Tibial nerve (tissue), 4 donors: ENCODE results near the gene FBXW11. TPM values are rescaled to one million over a fixed set of nuclear protein-coding genes. Genes with fewer than 3 reads are reported as not detected.
A peak's percentile ranks its signal among the peaks of the same experiment; 100 is the strongest.

Source experiments
- DNase-seq, 2 donors: peaks; one replicate each; pipeline ENCODE4 v3.0.0-alpha.2; 2019; ENCODE audit warnings: low spot score in 2 of 2
- H3K27ac ChIP-seq, 4 donors: fragments of 200-600 bp; sonication (generic) in 3 of 4; one replicate each; pipeline ENCODE4 v1.5.1; 2017 to 2019; ENCODE audit warnings: mild to moderate bottlenecking in 1 of 4
- H3K27me3 ChIP-seq, 2 donors: fragments of 200-600 bp; sonication (generic) in 1 of 2; one replicate each; pipeline versions ENCODE4 v1.5.1 to v1.6.0; 2017 to 2019
- H3K36me3 ChIP-seq, 3 donors: fragments of 200-600 bp; sonication (generic); one replicate each; pipeline ENCODE4 v1.5.1; 2018 to 2019
- H3K4me1 ChIP-seq, 4 donors: fragments of 200-600 bp; sonication (generic) in 3 of 4; one replicate each; pipeline ENCODE4 v1.5.1; 2017 to 2019
- H3K4me3 ChIP-seq, 4 donors: fragments of 200-600 bp; sonication (generic) in 3 of 4; one replicate each; pipeline ENCODE4 v1.5.1; 2017 to 2019; ENCODE audit warnings: mild to moderate bottlenecking in 1 of 4, moderate library complexity in 1 of 4
- H3K9me3 ChIP-seq, 4 donors: fragments of 200-600 bp; sonication (generic) in 3 of 4; one replicate each; pipeline ENCODE4 v1.5.1; 2017 to 2019
- EP300 ChIP-seq, 2 donors: sonication (generic); formaldehyde crosslinking; IDR thresholded peaks; one replicate each; pipeline ENCODE4 v1.6.1; 2017; ENCODE audit warnings: antibody characterized with exemption in 2 of 2, mild to moderate bottlenecking in 1 of 2
- POLR2A ChIP-seq, 2 donors: fragments of 450-650 bp; IDR thresholded peaks; one replicate each; pipeline ENCODE4 v1.6.1; 2017; ENCODE audit warnings: antibody characterized with exemption in 2 of 2, mild to moderate bottlenecking in 2 of 2, moderate library complexity in 2 of 2
- WGBS, 2 donors: methylation state at CpG; one replicate each; pipeline ENCODE4 v1.1.5; 2018; 5-methylcytosine and 5-hydroxymethylcytosine counted together
- total RNA-seq, 4 donors: library from RNA; depleted of rRNA; stranded (reverse); fragments of >200 nt; gene quantifications; one replicate each; pipeline ENCODE4 v1.1.0, GENCODE V29; 2016
- TF ChIP-seq, protein P1 (sequence below), 5 experiments: fragments of 200-600 bp in 3 of 5; fragments of 450-650 bp in 2 of 5; sonication (generic) in 3 of 5; IDR thresholded peaks; one replicate each; pipeline ENCODE4 v1.5.1; 2016 to 2019; ENCODE audit warnings: antibody characterized with exemption in 5 of 5, mild to moderate bottlenecking in 3 of 5, moderate library complexity in 2 of 5

The FBXW11 gene
- total RNA-seq, 4 donors from 2014 or later, result 49.2 to 96.4 (median 73.4) TPM

DNA sequence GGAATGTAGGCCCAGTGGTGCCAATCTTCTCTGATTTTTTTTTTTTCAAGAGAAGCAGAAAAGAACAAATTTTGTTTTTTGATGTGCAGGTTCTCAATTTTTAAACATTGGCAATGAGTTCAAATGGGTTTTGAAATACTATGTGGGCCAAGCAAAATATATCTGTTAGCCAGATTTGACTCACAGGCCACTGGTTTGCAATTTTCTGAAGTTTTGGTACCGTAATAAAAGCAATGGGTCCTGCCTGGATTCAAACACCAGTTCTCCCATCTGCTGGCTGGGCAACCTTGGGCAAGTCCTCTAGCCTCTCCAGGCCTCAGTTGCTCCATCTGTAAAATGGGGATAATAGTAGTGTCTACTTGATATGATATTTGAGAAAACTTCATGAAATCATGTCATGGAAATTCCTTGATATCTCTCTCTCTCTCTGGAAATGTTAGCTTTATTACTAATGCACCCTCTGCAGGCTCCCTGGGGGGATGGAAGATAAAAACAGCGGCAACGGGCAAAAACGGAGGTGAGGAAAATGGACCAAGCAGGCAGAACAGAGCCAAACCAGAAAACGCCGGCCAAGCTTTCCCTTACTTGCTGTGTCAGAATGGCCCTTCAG is 157.4 kb downstream of the FBXW11 start:
- TF ChIP-seq, protein P1, sequence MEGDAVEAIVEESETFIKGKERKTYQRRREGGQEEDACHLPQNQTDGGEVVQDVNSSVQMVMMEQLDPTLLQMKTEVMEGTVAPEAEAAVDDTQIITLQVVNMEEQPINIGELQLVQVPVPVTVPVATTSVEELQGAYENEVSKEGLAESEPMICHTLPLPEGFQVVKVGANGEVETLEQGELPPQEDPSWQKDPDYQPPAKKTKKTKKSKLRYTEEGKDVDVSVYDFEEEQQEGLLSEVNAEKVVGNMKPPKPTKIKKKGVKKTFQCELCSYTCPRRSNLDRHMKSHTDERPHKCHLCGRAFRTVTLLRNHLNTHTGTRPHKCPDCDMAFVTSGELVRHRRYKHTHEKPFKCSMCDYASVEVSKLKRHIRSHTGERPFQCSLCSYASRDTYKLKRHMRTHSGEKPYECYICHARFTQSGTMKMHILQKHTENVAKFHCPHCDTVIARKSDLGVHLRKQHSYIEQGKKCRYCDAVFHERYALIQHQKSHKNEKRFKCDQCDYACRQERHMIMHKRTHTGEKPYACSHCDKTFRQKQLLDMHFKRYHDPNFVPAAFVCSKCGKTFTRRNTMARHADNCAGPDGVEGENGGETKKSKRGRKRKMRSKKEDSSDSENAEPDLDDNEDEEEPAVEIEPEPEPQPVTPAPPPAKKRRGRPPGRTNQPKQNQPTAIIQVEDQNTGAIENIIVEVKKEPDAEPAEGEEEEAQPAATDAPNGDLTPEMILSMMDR (IDR thresholded peaks at IDR 0.05), result no peak
- peak in 1 of 2 donors; percentile 42 for TF ChIP-seq EP300 (IDR thresholded peaks at IDR 0.05)
- Histone ChIP-seq H3K27me3 (no peaks in the 10 kb centered on the region), H3K9me3 (no peaks in the 10 kb centered on the region), H3K4me3 (no peak overlapping the region), H3K4me1 (peaks cover 0 to 9% (median 0%) of the 10 kb centered on the region in 4 donors), H3K27ac (peak overlapping the region in 1 of 4 donors; percentile 26), H3K36me3 (peaks cover 0 to 12% (median 0%) of the 10 kb centered on the region in 3 donors)
- DNase-seq, result no peak
- WGBS, 2 donors, result 70 to 73% methylated on average over 6 of the region's 6 CpGs

GRCh38 chr5:171848486-171848885 is 158.0 kb downstream of the FBXW11 start:
- H3K4me1 ChIP-seq, result peaks cover 0 to 9% (median 0%) of the 10 kb centered on the region in 4 donors
- no peak for DNase-seq
- H3K4me3 ChIP-seq, result no peak overlapping the region
- no peak for TF ChIP-seq POLR2A (IDR thresholded peaks at IDR 0.05)
- no peak for TF ChIP-seq EP300 (IDR thresholded peaks at IDR 0.05)
- TF ChIP-seq, protein P1 (IDR thresholded peaks at IDR 0.05), result no peak
- peaks cover 0 to 12% (median 0%) of the 10 kb centered on the region in 3 donors for H3K36me3 ChIP-seq
- 76 to 79% methylated on average over 5 of the region's 5 CpGs for WGBS, 2 donors
- no peaks in the 10 kb centered on the region for H3K9me3 ChIP-seq
- peak overlapping the region in 1 of 4 donors; percentile 38 for H3K27ac ChIP-seq
- H3K27me3 ChIP-seq, result no peaks in the 10 kb centered on the region

DNA sequence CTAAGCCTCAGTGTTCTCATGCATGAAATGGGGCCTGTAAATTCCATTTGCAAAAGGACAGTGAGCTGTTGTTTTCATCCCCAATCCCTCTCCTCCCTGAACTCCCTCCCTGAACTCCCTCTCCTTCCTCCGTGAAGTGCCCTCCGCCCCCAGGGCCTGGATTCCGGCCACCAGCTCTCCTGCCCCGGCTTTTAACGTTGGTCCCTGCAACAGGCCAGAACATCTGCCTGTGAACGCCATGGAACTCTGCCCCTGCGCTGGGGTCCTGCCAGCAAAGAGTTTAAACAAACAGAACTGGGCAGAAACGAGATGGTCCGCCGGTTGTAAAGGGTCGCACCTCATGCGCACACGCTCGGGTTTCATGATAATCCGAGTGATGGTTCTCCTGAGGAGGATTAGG is 158.4 kb downstream of the FBXW11 start:
- peaks cover 0 to 9% (median 0%) of the 10 kb centered on the region in 4 donors for H3K4me1 ChIP-seq
- peak overlapping the region in 1 of 4 donors; percentile 38 for H3K27ac ChIP-seq
- DNase-seq, result no peak
- no peaks in the 10 kb centered on the region for H3K9me3 ChIP-seq
- TF ChIP-seq POLR2A (IDR thresholded peaks at IDR 0.05) (no peak), EP300 (IDR thresholded peaks at IDR 0.05) (no peak)
- TF ChIP-seq, protein P1 (IDR thresholded peaks at IDR 0.05), result no peak
- WGBS, 2 donors, result 49 to 74% methylated on average over 15 of the region's 15 CpGs
- peaks cover 0 to 13% (median 0%) of the 10 kb centered on the region in 3 donors for H3K36me3 ChIP-seq
- H3K4me3 ChIP-seq, result no peak overlapping the region
- H3K27me3 ChIP-seq, result no peaks in the 10 kb centered on the region

GRCh38 chr5:171847026-171847425 is 159.4 kb downstream of the FBXW11 start:
- H3K27me3 ChIP-seq, result no peaks in the 10 kb centered on the region
- H3K4me3 ChIP-seq, result no peak overlapping the region
- 92 to 96% methylated on average over 3 of the region's 3 CpGs for WGBS, 2 donors
- DNase-seq, result no peak
- peaks cover 0 to 9% (median 0%) of the 10 kb centered on the region in 4 donors for H3K4me1 ChIP-seq
- H3K36me3 ChIP-seq, result peaks cover 0 to 11% (median 0%) of the 10 kb centered on the region in 3 donors
- TF ChIP-seq POLR2A (IDR thresholded peaks at IDR 0.05) (no peak), EP300 (IDR thresholded peaks at IDR 0.05) (no peak)
- TF ChIP-seq, protein P1 (IDR thresholded peaks at IDR 0.05), result no peak
- H3K9me3 ChIP-seq, result no peaks in the 10 kb centered on the region
- no peak overlapping the region for H3K27ac ChIP-seq

- DNase-seq, result no peak
- no peak overlapping the region for H3K4me3 ChIP-seq
- H3K36me3 ChIP-seq, result peaks cover 0 to 11% (median 0%) of the 10 kb centered on the region in 3 donors
- 92 to 94% methylated on average over 10 of the region's 10 CpGs for WGBS, 2 donors
- H3K9me3 ChIP-seq, result no peaks in the 10 kb centered on the region
- no peak overlapping the region for H3K27ac ChIP-seq
- no peaks in the 10 kb centered on the region for H3K27me3 ChIP-seq
- H3K4me1 ChIP-seq, result peaks cover 0 to 9% (median 0%) of the 10 kb centered on the region in 4 donors
- no peak for TF ChIP-seq EP300 (IDR thresholded peaks at IDR 0.05)
Observed at GRCh38 chr5:171846323-171846722, 160.1 kb downstream of the FBXW11 start.
